Stimulated activated CD4-positive, alpha-beta T cell treated with anti-CD3 and anti-CD28 coated beads, TNF-alpha, amount 100 ng/mL, for 4 hours (primary cell): ENCODE measurements around the gene RFC2.

ENCODE experiments used
- DNase-seq, 3 experiments: peaks; one replicate each; pipeline ENCODE4 v3.0.0-alpha.2; 2020; ENCODE audit warnings: low read depth in 3 of 3

The RFC2 gene

DNA sequence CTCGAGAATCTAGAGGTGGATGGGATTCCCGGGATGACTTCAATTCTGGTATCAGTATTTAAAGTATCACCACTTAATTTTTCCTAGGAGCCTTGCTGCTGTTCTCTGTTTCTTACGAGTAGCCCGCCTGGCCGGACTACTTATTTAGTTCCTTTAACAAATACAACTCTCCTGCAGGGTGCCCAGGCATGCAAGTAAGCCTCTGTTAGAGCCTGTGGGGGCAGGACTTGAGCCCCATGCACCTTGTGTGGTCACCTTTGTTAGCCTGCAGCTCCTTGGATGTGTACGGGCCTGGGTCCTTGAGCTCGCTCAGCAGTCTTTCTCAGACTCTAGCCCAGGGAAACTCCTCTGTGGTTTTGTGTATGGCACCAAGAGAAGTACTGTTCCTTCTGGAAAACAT lies 63.9 kb downstream of the RFC2 start:
- no peak for DNase-seq

DNA sequence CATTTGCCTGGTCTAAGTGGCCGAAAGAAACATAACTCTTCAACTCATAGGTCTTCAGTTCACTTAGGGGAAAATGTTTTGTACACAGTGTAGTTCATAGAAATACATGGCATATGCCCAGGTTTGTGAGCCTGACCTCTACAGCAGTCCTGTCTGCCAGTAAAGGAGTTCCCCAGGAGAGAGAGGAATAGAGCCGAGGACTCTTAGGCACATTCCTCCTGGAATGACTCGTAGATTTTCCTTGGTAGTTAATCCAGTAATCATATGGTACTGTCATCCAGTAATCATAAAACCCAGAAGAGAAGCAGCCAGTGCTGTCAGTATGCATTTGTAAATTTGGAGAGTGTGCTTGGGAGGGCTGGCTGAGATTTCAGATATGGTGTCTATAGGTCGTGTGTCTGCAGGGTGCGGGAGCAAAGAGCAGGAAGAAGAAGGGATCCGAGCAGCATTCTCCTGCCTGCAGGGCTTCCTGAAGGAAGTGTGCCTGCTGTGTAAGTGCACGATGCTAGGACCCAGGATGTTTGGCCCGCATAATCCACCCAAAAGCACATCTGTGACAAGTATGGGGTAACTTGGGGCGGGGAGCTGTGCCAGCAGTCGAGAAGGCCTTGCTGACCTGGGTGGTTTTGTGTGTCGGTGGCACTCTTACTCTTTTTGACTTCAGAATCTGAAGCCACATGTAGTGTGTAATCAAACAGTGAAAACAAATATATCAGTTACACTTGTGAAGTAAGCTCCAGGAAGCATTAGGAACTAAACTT lies 66.1 kb downstream of the RFC2 start:
- no peak for DNase-seq

DNA sequence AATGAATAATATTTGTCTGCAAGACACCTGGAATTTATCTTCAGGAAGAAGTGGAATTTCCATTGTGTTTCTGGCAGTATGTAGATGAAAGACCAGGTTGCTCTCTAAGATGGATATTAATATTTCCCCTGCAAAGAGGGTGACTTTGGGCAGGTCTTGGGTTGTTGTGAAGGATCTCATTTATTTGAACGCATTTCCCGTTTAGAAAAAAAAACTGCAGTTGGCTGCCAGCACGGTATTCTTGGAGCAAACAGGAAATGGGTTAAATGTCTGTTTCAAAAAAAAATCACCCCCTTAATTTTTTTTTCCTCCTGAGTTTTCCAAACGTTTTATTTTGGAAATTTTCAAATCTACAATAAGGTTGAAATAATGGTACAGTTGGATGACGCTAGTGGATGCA lies 68.6 kb downstream of the RFC2 start:
- no peak for DNase-seq

DNA sequence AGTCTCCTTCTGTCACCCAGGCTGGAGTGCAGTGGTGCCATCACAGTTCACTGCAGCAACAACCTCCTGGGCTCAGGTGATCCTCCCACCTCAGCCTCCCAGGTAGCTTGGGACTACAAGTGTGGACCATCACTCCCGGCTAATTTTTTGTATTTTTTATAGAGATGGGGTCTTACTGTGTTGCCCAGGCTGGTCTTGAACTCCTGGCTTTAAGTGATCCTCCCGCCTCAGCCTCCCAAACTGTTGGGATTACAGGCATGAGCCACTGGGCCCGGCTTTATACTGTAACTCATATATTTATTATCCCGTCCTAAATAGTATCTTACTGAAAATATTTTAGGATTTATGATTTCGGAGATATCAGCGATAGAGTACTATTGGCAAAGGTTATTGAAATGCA lies 69.2 kb downstream of the RFC2 start:
- no peak for DNase-seq

DNA sequence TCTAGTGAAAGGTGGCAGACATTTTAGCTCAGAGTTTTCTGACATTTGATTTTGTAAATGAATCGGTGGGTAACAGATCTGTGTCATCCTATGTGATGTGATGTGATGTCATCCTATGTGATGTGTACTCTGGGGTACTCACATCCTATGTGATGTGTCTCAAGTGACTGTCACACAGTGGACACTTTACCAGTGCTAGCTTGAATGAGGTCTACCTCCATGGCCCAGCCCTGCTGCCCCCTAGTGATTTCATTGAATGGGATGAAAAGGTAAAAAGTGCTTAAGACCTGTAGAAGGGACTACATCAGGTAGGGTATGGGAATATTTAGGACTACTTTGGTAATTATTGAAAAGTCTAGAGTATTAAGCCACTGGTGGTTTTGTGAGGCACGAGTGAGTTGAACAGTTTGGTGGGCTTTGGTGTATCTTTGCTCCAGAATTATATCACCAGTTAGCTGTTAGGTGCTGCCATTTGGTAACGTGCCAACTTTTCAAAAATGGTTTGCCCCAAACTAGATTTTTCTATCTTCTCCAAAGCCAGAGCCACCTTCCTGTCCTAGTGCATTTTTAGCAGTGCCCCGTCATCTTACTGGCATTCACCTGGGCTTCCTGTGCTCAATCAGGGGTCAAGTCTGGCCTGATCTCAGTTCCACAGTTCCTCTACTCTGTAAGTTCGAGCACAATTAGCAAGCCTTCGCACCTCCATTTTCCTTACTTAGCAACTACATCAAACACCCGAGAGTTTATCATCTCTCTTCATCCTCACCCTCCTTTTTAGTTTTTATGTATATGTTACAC lies 70.3 kb downstream of the RFC2 start:
- DNase-seq = no peak

DNA sequence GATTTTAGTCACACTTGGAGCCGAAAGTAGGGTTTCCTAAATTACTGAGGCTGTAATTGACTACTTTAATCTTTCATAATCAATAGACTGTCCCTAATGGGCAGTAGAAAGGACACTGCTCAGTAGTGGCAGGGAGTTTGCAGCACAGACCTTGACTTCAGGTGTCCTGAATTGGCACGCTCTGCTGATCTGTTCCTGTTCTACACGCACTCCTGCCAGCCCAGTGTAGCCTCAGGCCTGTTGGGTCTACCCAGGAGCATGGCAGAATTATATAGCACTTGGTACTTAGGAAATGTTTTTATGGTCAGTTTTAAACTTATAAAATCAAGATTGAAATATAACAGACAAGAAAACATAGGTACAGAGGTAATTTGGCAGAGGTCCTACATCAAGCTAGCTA lies 71.1 kb downstream of the RFC2 start:
- DNase-seq = no peak

DNA sequence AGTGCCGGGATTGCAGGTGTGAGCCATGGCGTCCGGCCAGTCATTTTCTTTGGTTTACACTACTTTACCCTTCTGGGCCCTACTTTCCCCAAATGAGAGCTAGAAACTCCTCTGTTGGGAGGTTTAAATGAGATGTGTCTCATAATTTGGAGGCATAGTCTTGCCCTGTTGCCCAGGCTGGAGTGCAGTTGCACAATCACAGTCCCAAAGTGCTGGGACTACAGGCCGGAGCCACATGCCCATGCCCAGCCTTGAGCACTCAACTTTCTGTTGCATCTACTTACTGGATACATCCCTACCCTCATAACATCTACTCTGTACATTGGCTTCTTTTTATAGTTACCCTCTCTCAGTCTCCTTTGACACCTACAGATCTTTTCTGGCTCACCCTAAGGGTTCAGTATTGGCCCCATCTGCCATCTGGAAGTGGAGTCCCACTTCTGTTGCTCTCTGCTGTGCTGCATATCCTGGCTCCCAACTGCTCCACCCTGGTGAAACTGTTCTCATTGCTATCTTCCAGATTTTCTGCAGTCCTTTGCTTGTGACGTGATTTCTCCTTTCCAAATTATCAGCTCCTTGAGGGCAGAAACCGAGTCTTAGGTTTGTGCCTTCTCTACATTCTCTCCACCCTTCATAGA lies 71.6 kb downstream of the RFC2 start:
- no peak for DNase-seq

DNA sequence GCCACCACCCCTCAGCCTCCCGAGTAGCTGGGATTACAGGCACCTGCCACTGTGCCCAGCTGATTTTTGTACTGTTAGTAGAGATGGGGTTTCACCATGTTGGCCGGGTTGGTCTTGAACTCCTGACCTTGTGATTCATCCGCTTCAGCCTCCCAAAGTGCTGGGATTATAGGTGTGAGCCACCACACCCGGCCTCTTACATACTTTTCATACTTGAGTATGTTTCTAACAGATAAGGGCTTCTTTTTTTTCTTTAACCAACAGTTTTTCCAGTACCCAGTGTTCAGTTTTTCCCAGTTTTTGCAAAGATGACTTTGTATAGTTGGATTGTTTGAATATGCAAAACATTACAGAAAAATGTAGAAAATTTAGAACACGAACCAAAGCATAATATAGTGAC lies 72.4 kb downstream of the RFC2 start:
- DNase-seq = no peak
